ENCODE measurements around the gene ERC2.

DNA sequence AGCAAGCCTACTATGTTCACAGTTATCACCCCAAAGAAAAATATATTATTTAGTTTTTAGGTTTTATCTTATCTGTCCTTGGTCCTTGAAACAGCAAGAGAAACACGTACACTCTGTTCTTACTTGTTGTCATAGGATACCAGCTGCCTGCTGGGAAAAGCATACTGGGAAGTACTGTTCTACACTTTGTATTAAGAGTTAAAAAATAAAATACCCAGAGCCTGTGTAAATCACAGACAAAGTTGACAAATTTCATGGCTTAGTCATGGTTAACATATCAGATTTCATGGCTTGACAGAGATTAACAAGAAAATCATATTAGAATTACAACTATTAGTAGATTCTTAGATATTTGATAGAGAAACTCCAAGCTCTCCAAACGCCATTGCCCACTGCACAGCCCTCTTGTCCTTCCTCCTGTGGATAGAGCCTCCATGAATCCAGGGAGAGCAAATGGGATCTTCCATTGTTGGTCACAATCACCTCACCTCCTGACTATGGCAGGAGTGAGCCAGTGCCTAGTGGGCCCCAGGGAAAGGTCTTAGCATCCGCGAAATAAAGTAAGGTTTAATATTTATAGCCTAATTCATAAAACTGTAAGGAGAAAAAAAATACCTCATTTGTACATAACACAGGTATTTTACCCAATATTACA, 853.1 kb downstream of the ERC2 start:
- TF ChIP-seq CTCF (IDR thresholded peaks at IDR 0.05): no peak
- no peak for TF ChIP-seq POLR2A (IDR thresholded peaks at IDR 0.05)
